HEK293 (cell line): ENCODE measurements around the gene KLHL20.
"Not testable (repeated sequence)": the region's sequence is repeated elsewhere in the genome, so short reads cannot be mapped to it uniquely, and the experiment has no call there.

Experiments used
- CTCF ChIA-PET: fragments of 350-600 bp; formaldehyde crosslinking; extraction: SDS; loops from one replicate; lab custom pipeline; 2021; ENCODE audit warnings: antibody characterized with exemption; lab: Yijun Ruan, JAX
- POLR2A ChIA-PET: fragments of 300-600 bp; formaldehyde crosslinking; extraction: SDS; loops from one replicate; lab custom pipeline; 2020; ENCODE audit warnings: antibody characterized with exemption, inconsistent platforms; lab: Yijun Ruan, JAX
- H3K27ac ChIP-seq: fragments of 200-500 bp; sonication (Bioruptor generic); 2 replicates; pipeline ENCODE4 v1.5.1; 2014; ENCODE audit warnings: low read depth, low read length, control low read depth, inconsistent platforms; ENCODE audit errors: extremely low read depth
- H3K36me3 ChIP-seq, 2 experiments: fragments of 200-500 bp in 1 of 2; sonication (Bioruptor generic) in 1 of 2; 1 replicate in 1 of 2; 2 replicates in 1 of 2; pipeline ENCODE4 v1.5.1; 2014 to 2017; ENCODE audit warnings: inconsistent platforms in 2 of 2, low read length in 2 of 2; ENCODE audit not compliant: control insufficient read depth in 2 of 2, insufficient read depth in 1 of 2
- H3K4me1 ChIP-seq: fragments of 200-500 bp; sonication (Bioruptor generic); 2 replicates; pipeline ENCODE4 v1.5.1; 2014; ENCODE audit warnings: mild to moderate bottlenecking, low read length, inconsistent platforms; ENCODE audit not compliant: control insufficient read depth, insufficient read depth
- H3K4me3 ChIP-seq: 2 replicates; pipeline ENCODE4 v1.5.1; 2011; ENCODE audit warnings: low read depth, mild to moderate bottlenecking, control low read depth, low read length, moderate library complexity
- H3K9me3 ChIP-seq: fragments of 200-500 bp; sonication (Bioruptor generic); 2 replicates; pipeline ENCODE4 v1.5.1; 2014; ENCODE audit warnings: low read depth, low read length, inconsistent platforms; ENCODE audit not compliant: control insufficient read depth, insufficient read depth
- BCL11A ChIP-seq: fragments of 450-650 bp; formaldehyde crosslinking; IDR thresholded peaks from 2 replicates; pipeline ENCODE4 v1.5.1; 2016; ENCODE audit warnings: low read depth, missing biosample characterization, missing genetic modification characterization
- RBAK ChIP-seq: fragments of 450-650 bp; formaldehyde crosslinking; IDR thresholded peaks from 2 replicates; pipeline ENCODE4 v1.5.1; 2016; ENCODE audit warnings: missing biosample characterization, missing genetic modification characterization
- SCRT2 ChIP-seq: fragments of 450-650 bp; formaldehyde crosslinking; IDR thresholded peaks from 2 replicates; pipeline ENCODE4 v1.5.1; 2016; ENCODE audit warnings: missing biosample characterization, missing genetic modification characterization
- SETDB1 ChIP-seq: IDR thresholded peaks from one replicate; pipeline ENCODE4 v1.6.1; 2017; ENCODE audit warnings: mild to moderate bottlenecking, low read length, moderate library complexity, mixed read lengths; ENCODE audit not compliant: insufficient read length
- WT1 ChIP-seq: fragments of 450-650 bp; formaldehyde crosslinking; IDR thresholded peaks from 2 replicates; pipeline ENCODE4 v1.5.1; 2016; ENCODE audit warnings: missing biosample characterization, missing genetic modification characterization
- ZFP69B ChIP-seq: fragments of 450-650 bp; formaldehyde crosslinking; IDR thresholded peaks from 2 replicates; pipeline ENCODE4 v1.5.1; 2016; ENCODE audit warnings: missing biosample characterization, missing genetic modification characterization
- ZNF146 ChIP-seq: fragments of 450-650 bp; formaldehyde crosslinking; IDR thresholded peaks from 2 replicates; pipeline ENCODE4 v1.5.1; 2016; ENCODE audit warnings: missing biosample characterization, missing genetic modification characterization
- ZNF175 ChIP-seq: fragments of 450-650 bp; formaldehyde crosslinking; IDR thresholded peaks from 2 replicates; pipeline ENCODE4 v1.5.1; 2016; ENCODE audit warnings: missing biosample characterization, missing genetic modification characterization
- ZNF223 ChIP-seq: fragments of 450-650 bp; formaldehyde crosslinking; IDR thresholded peaks from 2 replicates; pipeline ENCODE4 v1.5.1; 2016; ENCODE audit warnings: missing biosample characterization, missing genetic modification characterization
- ZNF23 ChIP-seq: fragments of 450-650 bp; formaldehyde crosslinking; IDR thresholded peaks from 2 replicates; pipeline ENCODE4 v1.5.1; 2016; ENCODE audit warnings: missing biosample characterization, missing genetic modification characterization, borderline replicate concordance
- ZNF239 ChIP-seq: fragments of 450-650 bp; formaldehyde crosslinking; IDR thresholded peaks from 2 replicates; pipeline ENCODE4 v1.5.1; 2016; ENCODE audit warnings: missing biosample characterization, missing genetic modification characterization
- ZNF280C ChIP-seq: fragments of 450-650 bp; formaldehyde crosslinking; IDR thresholded peaks from 2 replicates; pipeline ENCODE4 v1.5.1; 2016; ENCODE audit warnings: missing biosample characterization, missing genetic modification characterization
- ZNF37A ChIP-seq: fragments of 450-650 bp; IDR thresholded peaks from 2 replicates; pipeline ENCODE4 v1.5.1; 2018; ENCODE audit warnings: missing biosample characterization, missing genetic modification characterization
- ZNF391 ChIP-seq: fragments of 450-650 bp; formaldehyde crosslinking; IDR thresholded peaks from 2 replicates; pipeline ENCODE4 v1.5.1; 2016; ENCODE audit warnings: low read depth, missing biosample characterization, missing genetic modification characterization, borderline replicate concordance
- ZNF404 ChIP-seq: fragments of 450-650 bp; formaldehyde crosslinking; IDR thresholded peaks from 2 replicates; pipeline ENCODE4 v1.5.1; 2017; ENCODE audit warnings: missing biosample characterization, missing genetic modification characterization
- ZNF48 ChIP-seq: fragments of 450-650 bp; formaldehyde crosslinking; IDR thresholded peaks from 2 replicates; pipeline ENCODE4 v1.5.1; 2016; ENCODE audit warnings: missing biosample characterization, missing genetic modification characterization
- ZNF548 ChIP-seq: fragments of 450-650 bp; formaldehyde crosslinking; IDR thresholded peaks from 2 replicates; pipeline ENCODE4 v1.5.1; 2016; ENCODE audit warnings: missing biosample characterization, missing genetic modification characterization
- ZNF580 ChIP-seq: fragments of 450-650 bp; formaldehyde crosslinking; IDR thresholded peaks from 2 replicates; pipeline ENCODE4 v1.5.1; 2016; ENCODE audit warnings: missing biosample characterization, missing genetic modification characterization
- TF ChIP-seq, protein P1 (sequence below): fragments of 450-650 bp; formaldehyde crosslinking; IDR thresholded peaks from 2 replicates; pipeline ENCODE4 v1.5.1; 2016; ENCODE audit warnings: missing biosample characterization, missing genetic modification characterization
- TF ChIP-seq, protein P2 (sequence below): fragments of 450-650 bp; formaldehyde crosslinking; IDR thresholded peaks from 2 replicates; pipeline ENCODE4 v1.5.1; 2016; ENCODE audit warnings: missing biosample characterization, missing genetic modification characterization, borderline replicate concordance
- TF ChIP-seq, protein P3 (sequence below): fragments of 450-650 bp; formaldehyde crosslinking; IDR thresholded peaks from 2 replicates; pipeline ENCODE4 v1.5.1; 2016; ENCODE audit warnings: missing biosample characterization, missing genetic modification characterization

The KLHL20 gene

DNA sequence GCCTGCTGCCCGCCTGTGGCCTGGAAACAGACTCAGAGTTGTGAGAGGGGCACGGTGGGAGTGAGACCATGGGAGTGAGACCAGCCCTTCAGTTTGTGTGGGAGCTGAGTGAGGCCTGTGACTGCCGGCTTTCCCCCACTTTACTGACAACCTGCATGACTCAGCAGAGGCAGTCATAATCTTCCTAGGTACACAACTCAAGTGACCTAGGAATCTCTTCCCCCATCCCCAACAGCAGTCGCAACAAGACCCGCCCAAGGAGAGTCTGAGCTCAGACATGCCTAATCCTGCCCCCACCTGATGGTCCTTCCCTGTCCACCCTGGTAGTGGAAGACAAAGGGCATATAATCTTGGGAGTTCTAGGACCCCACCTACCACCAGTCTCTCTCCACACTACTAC, 44.2 kb downstream of the KLHL20 start:
- no peak overlapping the region for H3K4me3 ChIP-seq
- H3K4me1 ChIP-seq = no peaks in the 10 kb centered on the region
- POLR2A ChIA-PET = no interaction called here
- no peak overlapping the region for H3K27ac ChIP-seq
- CTCF ChIA-PET = interaction anchor here (1.3 kb wide), 1 partner anchor 10 kb away, joined by 3 read pairs; no protein-coding TSS in a partner anchor
- TF ChIP-seq ZNF37A (tag by site-specific recombination) (no peak), ZFP69B (no peak)
- no peaks in the 10 kb centered on the region for H3K9me3 ChIP-seq
- peaks cover 23 to 50% of the 10 kb centered on the region in 2 experiments for H3K36me3 ChIP-seq

DNA sequence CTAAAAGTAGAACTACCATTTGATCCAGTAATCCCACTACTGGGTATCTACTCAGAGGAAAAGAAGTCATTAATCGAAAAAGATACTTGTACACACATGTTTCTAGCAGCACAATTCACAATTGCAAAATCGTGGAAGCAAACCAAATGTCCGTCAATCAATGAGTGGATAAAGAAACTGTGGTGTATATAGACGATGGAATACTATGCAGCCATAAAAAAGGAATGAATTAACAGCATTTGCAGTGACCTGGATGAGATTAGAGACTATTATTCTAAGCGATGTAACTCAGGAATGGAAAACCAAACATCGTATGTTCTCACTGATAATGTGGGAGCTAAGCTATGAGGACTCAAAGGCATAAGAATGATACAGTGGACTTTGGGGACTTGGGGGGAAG, 49.5 kb downstream of the KLHL20 start:
- H3K4me3 ChIP-seq, POLR2A ChIA-PET, H3K4me1 ChIP-seq, H3K27ac ChIP-seq, H3K9me3 ChIP-seq, H3K36me3 ChIP-seq, CTCF ChIA-PET: not testable (repeated sequence)
- peak; percentile 89 for TF ChIP-seq ZNF146 (tag by site-specific recombination)
- TF ChIP-seq ZNF580 (tag by site-specific recombination) = 0 out of 2 replicates have a peak, but pooled peaks have one; percentile 21

- peaks cover 6 to 9% of the 10 kb centered on the region in 2 experiments for H3K36me3 ChIP-seq
- no peaks in the 10 kb centered on the region for H3K9me3 ChIP-seq
- H3K27ac ChIP-seq = no peak overlapping the region
- CTCF ChIA-PET = no interaction called here
- H3K4me1 ChIP-seq = no peaks in the 10 kb centered on the region
- POLR2A ChIA-PET = no interaction called here
- no peak overlapping the region for H3K4me3 ChIP-seq
- TF ChIP-seq WT1 (tag by site-specific recombination) (no peak), ZNF239 (no peak), BCL11A (tag by site-specific recombination) (no peak), ZNF280C (no peak), ZNF23 (tag by site-specific recombination) (no peak), RBAK (tag by site-specific recombination) (no peak), ZNF548 (tag by site-specific recombination) (no peak)
Observed at GRCh38 chr1:173768206-173768605, 53.4 kb downstream of the KLHL20 start.

- H3K36me3 ChIP-seq = peaks cover 6 to 9% of the 10 kb centered on the region in 2 experiments
- no peak overlapping the region for H3K4me3 ChIP-seq
- ChIA-PET POLR2A (no interaction called here), CTCF (no interaction called here)
- no peaks in the 10 kb centered on the region for H3K4me1 ChIP-seq
- H3K9me3 ChIP-seq = no peaks in the 10 kb centered on the region
- H3K27ac ChIP-seq = no peak overlapping the region
- no peak for TF ChIP-seq ZNF175 (tag by site-specific recombination)
- TF ChIP-seq ZNF391 = no peak
- no peak for TF ChIP-seq SCRT2
- TF ChIP-seq, protein P1, sequence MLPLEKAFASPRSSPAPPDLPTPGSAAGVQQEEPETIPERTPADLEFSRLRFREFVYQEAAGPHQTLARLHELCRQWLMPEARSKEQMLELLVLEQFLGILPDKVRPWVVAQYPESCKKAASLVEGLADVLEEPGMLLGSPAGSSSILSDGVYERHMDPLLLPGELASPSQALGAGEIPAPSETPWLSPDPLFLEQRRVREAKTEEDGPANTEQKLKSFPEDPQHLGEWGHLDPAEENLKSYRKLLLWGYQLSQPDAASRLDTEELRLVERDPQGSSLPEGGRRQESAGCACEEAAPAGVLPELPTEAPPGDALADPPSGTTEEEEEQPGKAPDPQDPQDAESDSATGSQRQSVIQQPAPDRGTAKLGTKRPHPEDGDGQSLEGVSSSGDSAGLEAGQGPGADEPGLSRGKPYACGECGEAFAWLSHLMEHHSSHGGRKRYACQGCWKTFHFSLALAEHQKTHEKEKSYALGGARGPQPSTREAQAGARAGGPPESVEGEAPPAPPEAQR (tag by site-specific recombination) = no peak
- TF ChIP-seq, protein P2, sequence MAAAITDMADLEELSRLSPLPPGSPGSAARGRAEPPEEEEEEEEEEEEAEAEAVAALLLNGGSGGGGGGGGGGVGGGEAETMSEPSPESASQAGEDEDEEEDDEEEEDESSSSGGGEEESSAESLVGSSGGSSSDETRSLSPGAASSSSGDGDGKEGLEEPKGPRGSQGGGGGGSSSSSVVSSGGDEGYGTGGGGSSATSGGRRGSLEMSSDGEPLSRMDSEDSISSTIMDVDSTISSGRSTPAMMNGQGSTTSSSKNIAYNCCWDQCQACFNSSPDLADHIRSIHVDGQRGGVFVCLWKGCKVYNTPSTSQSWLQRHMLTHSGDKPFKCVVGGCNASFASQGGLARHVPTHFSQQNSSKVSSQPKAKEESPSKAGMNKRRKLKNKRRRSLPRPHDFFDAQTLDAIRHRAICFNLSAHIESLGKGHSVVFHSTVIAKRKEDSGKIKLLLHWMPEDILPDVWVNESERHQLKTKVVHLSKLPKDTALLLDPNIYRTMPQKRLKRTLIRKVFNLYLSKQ (tag by site-specific recombination) = no peak
- TF ChIP-seq ZNF404 (tag by site-specific recombination) = no peak
- no peak for TF ChIP-seq SETDB1
- TF ChIP-seq ZNF48 (tag by site-specific recombination) = no peak
- TF ChIP-seq ZNF223 = no peak
- TF ChIP-seq, protein P3, sequence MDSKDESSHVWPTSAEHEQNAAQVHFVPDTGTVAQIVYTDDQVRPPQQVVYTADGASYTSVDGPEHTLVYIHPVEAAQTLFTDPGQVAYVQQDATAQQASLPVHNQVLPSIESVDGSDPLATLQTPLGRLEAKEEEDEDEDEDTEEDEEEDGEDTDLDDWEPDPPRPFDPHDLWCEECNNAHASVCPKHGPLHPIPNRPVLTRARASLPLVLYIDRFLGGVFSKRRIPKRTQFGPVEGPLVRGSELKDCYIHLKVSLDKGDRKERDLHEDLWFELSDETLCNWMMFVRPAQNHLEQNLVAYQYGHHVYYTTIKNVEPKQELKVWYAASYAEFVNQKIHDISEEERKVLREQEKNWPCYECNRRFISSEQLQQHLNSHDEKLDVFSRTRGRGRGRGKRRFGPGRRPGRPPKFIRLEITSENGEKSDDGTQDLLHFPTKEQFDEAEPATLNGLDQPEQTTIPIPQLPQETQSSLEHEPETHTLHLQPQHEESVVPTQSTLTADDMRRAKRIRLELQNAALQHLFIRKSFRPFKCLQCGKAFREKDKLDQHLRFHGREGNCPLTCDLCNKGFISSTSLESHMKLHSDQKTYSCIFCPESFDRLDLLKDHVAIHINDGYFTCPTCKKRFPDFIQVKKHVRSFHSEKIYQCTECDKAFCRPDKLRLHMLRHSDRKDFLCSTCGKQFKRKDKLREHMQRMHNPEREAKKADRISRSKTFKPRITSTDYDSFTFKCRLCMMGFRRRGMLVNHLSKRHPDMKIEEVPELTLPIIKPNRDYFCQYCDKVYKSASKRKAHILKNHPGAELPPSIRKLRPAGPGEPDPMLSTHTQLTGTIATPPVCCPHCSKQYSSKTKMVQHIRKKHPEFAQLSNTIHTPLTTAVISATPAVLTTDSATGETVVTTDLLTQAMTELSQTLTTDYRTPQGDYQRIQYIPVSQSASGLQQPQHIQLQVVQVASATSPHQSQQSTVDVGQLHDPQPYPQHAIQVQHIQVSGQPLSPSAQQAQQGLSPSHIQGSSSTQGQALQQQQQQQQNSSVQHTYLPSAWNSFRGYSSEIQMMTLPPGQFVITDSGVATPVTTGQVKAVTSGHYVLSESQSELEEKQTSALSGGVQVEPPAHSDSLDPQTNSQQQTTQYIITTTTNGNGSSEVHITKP (tag by site-specific recombination) = no peak
Observed at GRCh38 chr1:173768827-173769226, 54.0 kb downstream of the KLHL20 start.
